HepG2 (cell line): ENCODE results near the gene ATP8A2. TPM values are rescaled to one million over a fixed set of nuclear protein-coding genes. Genes with fewer than 3 reads are reported as not detected.
"Not testable (repeated sequence)": the region's sequence is repeated elsewhere in the genome, so short reads cannot be mapped to it uniquely, and the experiment has no call there.

Source experiments
- ATAC-seq: fragments of 200-7000 bp; cut with Tn5 transposase; 3 replicates; pipeline ENCODE4 v1.9.1; 2020; ENCODE audit warnings: mild to moderate bottlenecking, moderate library complexity
- BruUV-seq: library from RNA; stranded (reverse); fragments of 400-500 nt; replicated peaks from 2 replicates; lab custom pipeline; 2021; lab: Mats Ljungman, UMichigan
- CTCF ChIA-PET: fragments of 300-600 bp; formaldehyde crosslinking; extraction: SDS; loops from one replicate; lab custom pipeline; 2021; ENCODE audit warnings: low total read pairs, inconsistent platforms, low intra/inter-chr PET ratio; lab: Yijun Ruan, JAX
- POLR2A ChIA-PET: fragments of 350-600 bp; sonication (Branson Sonifier 250); formaldehyde crosslinking; loops from one replicate; lab custom pipeline; 2020; ENCODE audit warnings: antibody characterized with exemption, inconsistent platforms; lab: Yijun Ruan, JAX
- DNase-seq: peaks from one replicate; pipeline ENCODE4 v3.0.0-alpha.2; 2015; ENCODE audit warnings: low spot score
- FAIRE-seq: peaks from 3 replicates; lab custom pipeline; 2011; peaks lifted over from hg19 to GRCh38; lab: Jason Lieb, UNC
- H2AFZ ChIP-seq: one replicate; pipeline ENCODE4 v1.6.1; 2011; ENCODE audit warnings: low read length, inconsistent platforms
- H3K27ac ChIP-seq: fragments of 300-600 bp; 3 replicates; pipeline ENCODE4 v1.8.0; 2011; ENCODE audit warnings: mixed run types, mild to moderate bottlenecking, mixed read lengths, low read length, inconsistent platforms; ENCODE audit not compliant: insufficient read depth; ENCODE audit errors: extremely low read length
- H3K27me3 ChIP-seq, 2 experiments: fragments of 200-600 bp in 1 of 2; 2 replicates in 1 of 2; 3 replicates in 1 of 2; pipeline versions ENCODE4 v1.6.0 to v1.8.0; 2011; ENCODE audit warnings: low read length in 2 of 2, mild to moderate bottlenecking in 2 of 2, moderate library complexity in 2 of 2, inconsistent platforms in 1 of 2; ENCODE audit not compliant: insufficient read depth in 2 of 2, control insufficient read depth in 1 of 2
- H3K36me3 ChIP-seq, 2 experiments: fragments of 200-600 bp in 1 of 2; replicated peaks in 1 of 2; 2 replicates in 1 of 2; 3 replicates in 1 of 2; pipeline versions ENCODE4 v1.5.1 to v1.8.0; 2011; ENCODE audit warnings: low read length in 2 of 2, inconsistent platforms in 1 of 2; ENCODE audit not compliant: insufficient read depth in 2 of 2, control insufficient read depth in 1 of 2
- H3K4me1 ChIP-seq: 2 replicates; pipeline ENCODE4 v1.5.1; 2012; ENCODE audit warnings: low read length, inconsistent platforms; ENCODE audit not compliant: insufficient read depth
- H3K4me2 ChIP-seq: 2 replicates; pipeline ENCODE4 v1.6.0; 2011; ENCODE audit warnings: low read depth, low read length, inconsistent platforms
- H3K4me3 ChIP-seq, 3 experiments: fragments of 200-600 bp in 1 of 3; sonication (generic), shearing (Covaris generic) in 1 of 3; replicated peaks in 1 of 3; 2 replicates each; pipeline ENCODE4 v1.5.1; 2011 to 2016; ENCODE audit warnings: low read length in 3 of 3, inconsistent platforms in 2 of 3, low read depth in 2 of 3, mild to moderate bottlenecking in 2 of 3, control low read depth in 1 of 3, mixed read lengths in 1 of 3; ENCODE audit not compliant: insufficient read depth in 1 of 3
- H3K79me2 ChIP-seq: one replicate; pipeline ENCODE4 v1.6.1; 2011; ENCODE audit warnings: low read length, inconsistent platforms; ENCODE audit not compliant: insufficient read depth
- H3K9ac ChIP-seq: 2 replicates; pipeline ENCODE4 v1.6.0; 2011; ENCODE audit warnings: mild to moderate bottlenecking, low read depth, low read length, inconsistent platforms; ENCODE audit not compliant: insufficient read depth
- H3K9me3 ChIP-seq: 2 replicates; pipeline ENCODE4 v1.5.1; 2012; ENCODE audit warnings: mild to moderate bottlenecking, low read length
- H4K20me1 ChIP-seq: 2 replicates; pipeline ENCODE4 v1.6.0; 2011; ENCODE audit warnings: inconsistent platforms, mild to moderate bottlenecking, low read length, moderate library complexity; ENCODE audit not compliant: insufficient read depth
- ZFP62 ChIP-seq: sonication (generic); formaldehyde crosslinking; IDR thresholded peaks from 2 replicates; pipeline ENCODE4 v1.4.0; 2020; ENCODE audit warnings: missing genetic modification reagents
- WGBS: methylation state at CpG from one replicate; pipeline ENCODE4 v1.1.6; 2017; ENCODE audit warnings: low lambda C conversion rate; 5-methylcytosine and 5-hydroxymethylcytosine counted together
- in situ Hi-C: cut with HindIII; loops from 2 replicates; pipeline ENCODE4 v1.10.0; 2017; ENCODE audit warnings: low pct_unique_long_range_greater_than_20kb; ENCODE audit not compliant: extremely low pct_ligation_motif_present
- intact Hi-C: fragments of 100-400 bp; cut with micrococcal nuclease; formaldehyde crosslinking; loops from one replicate; pipeline ENCODE4 v1.10.0; 2022; ENCODE audit not compliant: unreplicated experiment
- polyA plus RNA-seq, 8 experiments: library from polyadenylated mRNA; depleted of rRNA in 3 of 8; stranded (reverse) in 7 of 8; unstranded in 1 of 8; fragments of >200 nt; fragmentation: Illumina TruSeq in 4 of 8; extraction: Trizol in 4 of 8; gene quantifications; 2 replicates each; pipeline versions ENCODE4 v1.2.1 to v1.2.3, GENCODE V29; 2011 to 2016; ENCODE audit warnings: low read depth in 4 of 8, missing spikeins in 1 of 8, mixed read lengths in 1 of 8; ENCODE audit not compliant: insufficient read depth in 1 of 8
- total RNA-seq, 5 experiments: library from RNA; depleted of rRNA; stranded (reverse); fragments of >200 nt; fragmentation: Illumina TruSeq; extraction: Trizol; gene quantifications; 2 replicates each; pipeline ENCODE4 v1.2.3, GENCODE V29; 2016; ENCODE audit warnings: low read depth in 1 of 5

ATP8A2 gene
- total and polyA plus RNA-seq, 2 of the 13 experiments (the other 11 are each of a cell fraction or from before 2014, with no cell fraction given): 0.09 TPM; not detected in 1

DNA sequence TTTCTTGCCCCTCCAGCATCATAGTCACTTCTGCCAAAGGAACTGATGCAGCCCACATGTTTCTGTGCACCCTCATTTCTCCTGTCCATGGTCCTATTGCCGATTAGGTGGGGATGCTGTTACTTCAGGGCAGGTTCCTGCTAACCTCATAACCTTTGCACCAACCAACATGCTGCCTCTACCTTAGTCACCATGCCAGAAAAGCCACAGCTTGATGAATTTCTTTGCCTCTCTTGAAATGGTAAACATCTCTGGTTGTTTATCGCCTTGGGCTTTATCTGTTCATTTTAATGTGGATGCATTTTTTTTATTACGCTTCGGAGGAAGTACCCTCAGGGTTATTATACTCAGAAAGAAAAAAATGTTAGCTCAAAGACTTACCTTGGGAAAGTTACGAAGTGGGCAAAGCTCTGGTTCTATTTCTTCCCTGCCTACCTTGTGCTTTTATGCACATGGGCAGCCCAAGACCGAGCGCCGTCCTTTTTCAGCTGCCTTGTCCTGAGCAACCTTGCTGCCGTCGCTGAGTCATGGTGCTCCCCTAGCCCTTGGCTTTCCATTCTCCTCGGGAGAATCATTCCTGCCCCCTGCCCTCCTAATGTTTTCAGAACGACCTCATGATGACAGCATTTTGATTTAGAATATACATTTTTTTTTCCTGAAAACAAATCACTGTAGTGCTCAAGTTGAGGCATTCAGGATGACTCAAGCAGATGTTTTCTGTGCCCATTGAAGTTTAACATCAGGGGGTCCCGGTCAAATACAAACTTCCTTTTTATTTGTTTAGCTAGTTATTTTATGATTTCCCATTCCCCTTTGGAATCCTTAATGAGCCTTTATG is 400.1 kb downstream of the ATP8A2 start (continued):
- TF ChIP-seq ZFP62 (CRISPR knock-in tag): no peak

DNA sequence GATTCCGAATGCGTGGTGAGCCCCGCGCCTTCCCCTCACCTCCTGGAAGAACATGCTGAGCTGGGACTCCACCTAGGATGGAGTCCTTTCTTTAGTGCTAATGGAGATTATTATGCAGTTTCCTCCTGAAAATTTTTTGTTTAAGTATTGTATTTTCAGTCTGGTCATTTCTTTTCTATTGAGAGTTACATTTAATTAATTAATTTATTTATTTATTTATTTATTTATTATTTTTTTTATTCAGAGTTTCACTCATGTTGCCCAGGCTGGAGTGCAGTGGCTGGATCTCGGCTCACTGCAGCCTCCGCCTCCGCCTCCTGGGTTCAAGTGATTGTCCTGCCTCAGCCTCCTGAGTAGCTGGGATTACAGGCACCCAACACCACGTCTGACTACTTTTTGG is 400.8 kb downstream of the ATP8A2 start:
- POLR2A ChIA-PET, H3K27me3 ChIP-seq, DNase-seq, H3K36me3 ChIP-seq, H3K4me2 ChIP-seq, ATAC-seq, H3K79me2 ChIP-seq, H3K4me1 ChIP-seq, H2AFZ ChIP-seq, H3K9me3 ChIP-seq, FAIRE-seq, BruUV-seq, CTCF ChIA-PET, H3K4me3 ChIP-seq, H3K27ac ChIP-seq, H3K9ac ChIP-seq, H4K20me1 ChIP-seq, intact Hi-C loops, in situ Hi-C loops: not testable (repeated sequence)
- 72% methylated on average over 8 of the region's 8 CpGs for WGBS

DNA sequence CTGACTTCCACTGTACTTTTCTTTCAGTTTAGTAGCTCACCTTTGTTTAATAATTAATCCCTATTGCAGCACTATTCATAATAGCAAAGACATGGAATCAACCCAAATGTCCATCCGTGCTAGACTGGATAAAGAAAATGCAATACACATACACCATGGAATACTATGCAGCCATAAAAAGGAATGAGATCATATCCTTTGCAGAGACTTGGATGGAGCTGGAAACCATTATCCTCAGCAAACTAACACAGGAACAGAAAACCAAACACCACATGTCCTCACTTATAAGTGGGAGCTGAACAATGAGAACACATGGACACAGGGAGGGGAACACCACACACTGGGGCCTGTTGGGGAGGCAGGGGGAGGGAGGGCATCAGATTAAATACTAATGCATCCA is 402.3 kb downstream of the ATP8A2 start:
- in situ Hi-C loops, H3K27ac ChIP-seq, DNase-seq, BruUV-seq, H4K20me1 ChIP-seq, H3K4me3 ChIP-seq, H3K27me3 ChIP-seq, H3K9me3 ChIP-seq, POLR2A ChIA-PET, intact Hi-C loops, CTCF ChIA-PET, H3K4me2 ChIP-seq, H3K79me2 ChIP-seq, H3K4me1 ChIP-seq, H3K36me3 ChIP-seq, FAIRE-seq, H3K9ac ChIP-seq, ATAC-seq, H2AFZ ChIP-seq: not testable (repeated sequence)
- WGBS: 0% methylated on average over 1 of the region's 1 CpG
